ENCODE results near the gene TRIP11.

DNA sequence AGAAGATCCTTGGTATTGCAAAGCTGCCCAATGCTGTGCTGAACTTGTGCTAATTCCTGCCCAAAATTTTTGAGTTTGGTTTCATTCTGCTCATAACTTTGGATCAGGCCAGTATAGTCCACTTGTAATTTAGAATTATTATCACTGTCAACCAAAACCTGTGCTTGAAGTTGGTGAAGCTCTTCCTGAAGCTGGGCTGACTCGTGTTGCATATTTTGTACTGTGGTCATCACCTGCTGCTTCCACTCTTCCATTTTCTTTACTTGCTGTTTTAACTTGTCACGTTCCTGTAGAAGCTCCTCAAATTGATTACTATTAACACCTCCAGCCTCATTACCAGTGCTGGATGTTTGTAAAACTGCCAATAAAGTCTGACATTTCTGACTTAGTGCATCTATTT is 35.8 kb downstream of the TRIP11 start:
- TF ChIP-seq, protein P1, sequence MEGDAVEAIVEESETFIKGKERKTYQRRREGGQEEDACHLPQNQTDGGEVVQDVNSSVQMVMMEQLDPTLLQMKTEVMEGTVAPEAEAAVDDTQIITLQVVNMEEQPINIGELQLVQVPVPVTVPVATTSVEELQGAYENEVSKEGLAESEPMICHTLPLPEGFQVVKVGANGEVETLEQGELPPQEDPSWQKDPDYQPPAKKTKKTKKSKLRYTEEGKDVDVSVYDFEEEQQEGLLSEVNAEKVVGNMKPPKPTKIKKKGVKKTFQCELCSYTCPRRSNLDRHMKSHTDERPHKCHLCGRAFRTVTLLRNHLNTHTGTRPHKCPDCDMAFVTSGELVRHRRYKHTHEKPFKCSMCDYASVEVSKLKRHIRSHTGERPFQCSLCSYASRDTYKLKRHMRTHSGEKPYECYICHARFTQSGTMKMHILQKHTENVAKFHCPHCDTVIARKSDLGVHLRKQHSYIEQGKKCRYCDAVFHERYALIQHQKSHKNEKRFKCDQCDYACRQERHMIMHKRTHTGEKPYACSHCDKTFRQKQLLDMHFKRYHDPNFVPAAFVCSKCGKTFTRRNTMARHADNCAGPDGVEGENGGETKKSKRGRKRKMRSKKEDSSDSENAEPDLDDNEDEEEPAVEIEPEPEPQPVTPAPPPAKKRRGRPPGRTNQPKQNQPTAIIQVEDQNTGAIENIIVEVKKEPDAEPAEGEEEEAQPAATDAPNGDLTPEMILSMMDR (IDR thresholded peaks at IDR 0.05; ENCODE audit: poor library complexity) = no peak
- TF ChIP-seq EZH2phosphoT487 (IDR thresholded peaks at IDR 0.05; ENCODE audit: low read depth, severe bottlenecking, unreplicated experiment) (no peak), EZH2 (IDR thresholded peaks at IDR 0.05; ENCODE audit: borderline replicate concordance) (no peak)

All from hepatocyte (in vitro differentiated cells).